ENCODE measurements around the gene SF3B4. TPM values are rescaled to one million over a fixed set of nuclear protein-coding genes. Genes with fewer than 3 reads are reported as not detected.
A peak's percentile ranks its signal among the peaks of the same experiment; 100 is the strongest.

Gene SF3B4
- total and polyA plus RNA-seq, 2 of the 13 experiments (the other 11 are each of a cell fraction or from before 2014, with no cell fraction given) = 13.8 to 14.8 TPM

- TF ChIP-seq, protein P1, sequence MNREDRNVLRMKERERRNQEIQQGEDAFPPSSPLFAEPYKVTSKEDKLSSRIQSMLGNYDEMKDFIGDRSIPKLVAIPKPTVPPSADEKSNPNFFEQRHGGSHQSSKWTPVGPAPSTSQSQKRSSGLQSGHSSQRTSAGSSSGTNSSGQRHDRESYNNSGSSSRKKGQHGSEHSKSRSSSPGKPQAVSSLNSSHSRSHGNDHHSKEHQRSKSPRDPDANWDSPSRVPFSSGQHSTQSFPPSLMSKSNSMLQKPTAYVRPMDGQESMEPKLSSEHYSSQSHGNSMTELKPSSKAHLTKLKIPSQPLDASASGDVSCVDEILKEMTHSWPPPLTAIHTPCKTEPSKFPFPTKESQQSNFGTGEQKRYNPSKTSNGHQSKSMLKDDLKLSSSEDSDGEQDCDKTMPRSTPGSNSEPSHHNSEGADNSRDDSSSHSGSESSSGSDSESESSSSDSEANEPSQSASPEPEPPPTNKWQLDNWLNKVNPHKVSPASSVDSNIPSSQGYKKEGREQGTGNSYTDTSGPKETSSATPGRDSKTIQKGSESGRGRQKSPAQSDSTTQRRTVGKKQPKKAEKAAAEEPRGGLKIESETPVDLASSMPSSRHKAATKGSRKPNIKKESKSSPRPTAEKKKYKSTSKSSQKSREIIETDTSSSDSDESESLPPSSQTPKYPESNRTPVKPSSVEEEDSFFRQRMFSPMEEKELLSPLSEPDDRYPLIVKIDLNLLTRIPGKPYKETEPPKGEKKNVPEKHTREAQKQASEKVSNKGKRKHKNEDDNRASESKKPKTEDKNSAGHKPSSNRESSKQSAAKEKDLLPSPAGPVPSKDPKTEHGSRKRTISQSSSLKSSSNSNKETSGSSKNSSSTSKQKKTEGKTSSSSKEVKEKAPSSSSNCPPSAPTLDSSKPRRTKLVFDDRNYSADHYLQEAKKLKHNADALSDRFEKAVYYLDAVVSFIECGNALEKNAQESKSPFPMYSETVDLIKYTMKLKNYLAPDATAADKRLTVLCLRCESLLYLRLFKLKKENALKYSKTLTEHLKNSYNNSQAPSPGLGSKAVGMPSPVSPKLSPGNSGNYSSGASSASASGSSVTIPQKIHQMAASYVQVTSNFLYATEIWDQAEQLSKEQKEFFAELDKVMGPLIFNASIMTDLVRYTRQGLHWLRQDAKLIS (CRISPR knock-in tag; IDR thresholded peaks at IDR 0.05) = peak; percentile 98; the same call in 1 of the 2 replicates
- TF ChIP-seq, protein P2, sequence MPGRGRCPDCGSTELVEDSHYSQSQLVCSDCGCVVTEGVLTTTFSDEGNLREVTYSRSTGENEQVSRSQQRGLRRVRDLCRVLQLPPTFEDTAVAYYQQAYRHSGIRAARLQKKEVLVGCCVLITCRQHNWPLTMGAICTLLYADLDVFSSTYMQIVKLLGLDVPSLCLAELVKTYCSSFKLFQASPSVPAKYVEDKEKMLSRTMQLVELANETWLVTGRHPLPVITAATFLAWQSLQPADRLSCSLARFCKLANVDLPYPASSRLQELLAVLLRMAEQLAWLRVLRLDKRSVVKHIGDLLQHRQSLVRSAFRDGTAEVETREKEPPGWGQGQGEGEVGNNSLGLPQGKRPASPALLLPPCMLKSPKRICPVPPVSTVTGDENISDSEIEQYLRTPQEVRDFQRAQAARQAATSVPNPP (CRISPR knock-in tag; IDR thresholded peaks at IDR 0.05) = 0 out of 2 replicates have a peak, but pooled peaks have one; percentile 40
- TF ChIP-seq, protein P3, sequence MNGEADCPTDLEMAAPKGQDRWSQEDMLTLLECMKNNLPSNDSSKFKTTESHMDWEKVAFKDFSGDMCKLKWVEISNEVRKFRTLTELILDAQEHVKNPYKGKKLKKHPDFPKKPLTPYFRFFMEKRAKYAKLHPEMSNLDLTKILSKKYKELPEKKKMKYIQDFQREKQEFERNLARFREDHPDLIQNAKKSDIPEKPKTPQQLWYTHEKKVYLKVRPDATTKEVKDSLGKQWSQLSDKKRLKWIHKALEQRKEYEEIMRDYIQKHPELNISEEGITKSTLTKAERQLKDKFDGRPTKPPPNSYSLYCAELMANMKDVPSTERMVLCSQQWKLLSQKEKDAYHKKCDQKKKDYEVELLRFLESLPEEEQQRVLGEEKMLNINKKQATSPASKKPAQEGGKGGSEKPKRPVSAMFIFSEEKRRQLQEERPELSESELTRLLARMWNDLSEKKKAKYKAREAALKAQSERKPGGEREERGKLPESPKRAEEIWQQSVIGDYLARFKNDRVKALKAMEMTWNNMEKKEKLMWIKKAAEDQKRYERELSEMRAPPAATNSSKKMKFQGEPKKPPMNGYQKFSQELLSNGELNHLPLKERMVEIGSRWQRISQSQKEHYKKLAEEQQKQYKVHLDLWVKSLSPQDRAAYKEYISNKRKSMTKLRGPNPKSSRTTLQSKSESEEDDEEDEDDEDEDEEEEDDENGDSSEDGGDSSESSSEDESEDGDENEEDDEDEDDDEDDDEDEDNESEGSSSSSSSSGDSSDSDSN (CRISPR knock-in tag; IDR thresholded peaks at IDR 0.05) = peak; percentile 39; the same call in 1 of the 2 replicates
- 0 out of 2 replicates have a peak, but pooled peaks have one; percentile 34 for TF ChIP-seq SRY (CRISPR knock-in tag; IDR thresholded peaks at IDR 0.05)
- peak; percentile 69 for TF ChIP-seq POLR2AphosphoS5 (IDR thresholded peaks at IDR 0.05; ENCODE audit: low read depth, low read length)
- 0 out of 2 replicates have a peak, but pooled peaks have one; percentile 4 for TF ChIP-seq RFXAP (CRISPR knock-in tag; IDR thresholded peaks at IDR 0.05; ENCODE audit: borderline replicate concordance)
- TF ChIP-seq TBX2 (CRISPR knock-in tag; IDR thresholded peaks at IDR 0.05; ENCODE audit: borderline replicate concordance) = 0 out of 2 replicates have a peak, but pooled peaks have one; percentile 7
- TF ChIP-seq SMAD1 (CRISPR knock-in tag; IDR thresholded peaks at IDR 0.05; ENCODE audit: borderline replicate concordance, low read depth) = peak; percentile 78; the same call in 1 of the 2 replicates
- TF ChIP-seq KAT8 (CRISPR knock-in tag; IDR thresholded peaks at IDR 0.05) = 0 out of 2 replicates have a peak, but pooled peaks have one; percentile 13
- 0 out of 2 replicates have a peak, but pooled peaks have one; percentile 7 for TF ChIP-seq ZNF567 (CRISPR knock-in tag; IDR thresholded peaks at IDR 0.05; ENCODE audit: borderline replicate concordance)
- peak; percentile 48 for TF ChIP-seq YEATS4 (CRISPR knock-in tag; IDR thresholded peaks at IDR 0.05; ENCODE audit: borderline replicate concordance)
- 0 out of 2 replicates have a peak, but pooled peaks have one; percentile 5 for TF ChIP-seq ZBED4 (CRISPR knock-in tag; IDR thresholded peaks at IDR 0.05; ENCODE audit: borderline replicate concordance)
- peak; percentile 31; the same call in 1 of the 2 replicates for TF ChIP-seq RXRA (CRISPR knock-in tag; IDR thresholded peaks at IDR 0.05)
- TF ChIP-seq, protein P4, sequence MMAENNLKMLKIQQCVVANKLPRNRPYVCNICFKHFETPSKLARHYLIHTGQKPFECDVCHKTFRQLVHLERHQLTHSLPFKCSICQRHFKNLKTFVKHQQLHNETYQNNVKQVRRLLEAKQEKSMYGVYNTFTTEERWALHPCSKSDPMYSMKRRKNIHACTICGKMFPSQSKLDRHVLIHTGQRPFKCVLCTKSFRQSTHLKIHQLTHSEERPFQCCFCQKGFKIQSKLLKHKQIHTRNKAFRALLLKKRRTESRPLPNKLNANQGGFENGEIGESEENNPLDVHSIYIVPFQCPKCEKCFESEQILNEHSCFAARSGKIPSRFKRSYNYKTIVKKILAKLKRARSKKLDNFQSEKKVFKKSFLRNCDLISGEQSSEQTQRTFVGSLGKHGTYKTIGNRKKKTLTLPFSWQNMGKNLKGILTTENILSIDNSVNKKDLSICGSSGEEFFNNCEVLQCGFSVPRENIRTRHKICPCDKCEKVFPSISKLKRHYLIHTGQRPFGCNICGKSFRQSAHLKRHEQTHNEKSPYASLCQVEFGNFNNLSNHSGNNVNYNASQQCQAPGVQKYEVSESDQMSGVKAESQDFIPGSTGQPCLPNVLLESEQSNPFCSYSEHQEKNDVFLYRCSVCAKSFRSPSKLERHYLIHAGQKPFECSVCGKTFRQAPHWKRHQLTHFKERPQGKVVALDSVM (CRISPR knock-in tag; IDR thresholded peaks at IDR 0.05) = 0 out of 2 replicates have a peak, but pooled peaks have one; percentile 8
- TF ChIP-seq ZC3H13 (CRISPR knock-in tag; IDR thresholded peaks at IDR 0.05) = 0 out of 2 replicates have a peak, but pooled peaks have one; percentile 18
Observed at GRCh38 chr1:149886121-149886395, 41.5 kb downstream of the SF3B4 start (continued).

Data from HepG2 (cell line).